ENCODE measurements around the gene DLD.
"Not testable (repeated sequence)": the region's sequence is repeated elsewhere in the genome, so short reads cannot be mapped to it uniquely, and the experiment has no call there.

Gene DLD

GRCh38 chr7:107874605-107875446 lies 16.2 kb upstream of the DLD start:
- DNase-seq (ENCODE audit: low spot score): peak; percentile 48

- no peak for DNase-seq (ENCODE audit: low spot score)
Measured at GRCh38 chr7:107876916-107877315, 14.1 kb upstream of the DLD start.

GRCh38 chr7:107877731-107878382 lies 13.1 kb upstream of the DLD start:
- DNase-seq (ENCODE audit: low spot score): no peak

- DNase-seq (ENCODE audit: low spot score): no peak
Measured at GRCh38 chr7:107878636-107879035, 12.3 kb upstream of the DLD start.

- DNase-seq (ENCODE audit: low spot score): peak; percentile 55
Measured at GRCh38 chr7:107879400-107880035, 11.5 kb upstream of the DLD start.

- DNase-seq (ENCODE audit: low spot score): no peak
Measured at GRCh38 chr7:107882766-107883165, 8.2 kb upstream of the DLD start.

- no peak for DNase-seq (ENCODE audit: low spot score)
Measured at GRCh38 chr7:107884066-107884818, 6.7 kb upstream of the DLD start.

GRCh38 chr7:107887827-107888226 lies 3.2 kb upstream of the DLD start:
- not testable (repeated sequence) for DNase-seq (ENCODE audit: low spot score)

GRCh38 chr7:107889992-107890391 lies 991 bp upstream of the DLD start:
- DNase-seq (ENCODE audit: low spot score): no peak

- no peak for DNase-seq (ENCODE audit: low spot score)
Measured at GRCh38 chr7:107890493-107890961, 456 bp upstream of the DLD start.

- DNase-seq (ENCODE audit: low spot score): peak; percentile 12
Measured at GRCh38 chr7:107891636-107892366, 818 bp downstream of the DLD start.

GRCh38 chr7:107892367-107892741 lies 1.4 kb downstream of the DLD start:
- DNase-seq (ENCODE audit: low spot score): not testable (repeated sequence)

- no peak for DNase-seq (ENCODE audit: low spot score)
Measured at GRCh38 chr7:107898997-107899594, 8.1 kb downstream of the DLD start.

GRCh38 chr7:107900496-107901015 lies 9.6 kb downstream of the DLD start:
- no peak for DNase-seq (ENCODE audit: low spot score)

GRCh38 chr7:107902381-107902780 lies 11.4 kb downstream of the DLD start:
- no peak for DNase-seq (ENCODE audit: low spot score)

GRCh38 chr7:107907790-107908189 lies 16.8 kb downstream of the DLD start:
- DNase-seq (ENCODE audit: low spot score): no peak

- DNase-seq (ENCODE audit: low spot score): no peak
Measured at GRCh38 chr7:107909445-107909844, 18.5 kb downstream of the DLD start.

- no peak for DNase-seq (ENCODE audit: low spot score)
Measured at GRCh38 chr7:107911981-107912380, 21.0 kb downstream of the DLD start.

GRCh38 chr7:107913851-107914250 lies 22.9 kb downstream of the DLD start:
- no peak for DNase-seq (ENCODE audit: low spot score)

GRCh38 chr7:107914831-107915230 lies 23.8 kb downstream of the DLD start:
- DNase-seq (ENCODE audit: low spot score): no peak

GRCh38 chr7:107915541-107915940 lies 24.6 kb downstream of the DLD start:
- DNase-seq (ENCODE audit: low spot score): no peak

Data from CD4-positive, alpha-beta T cell treated with Interleukin-6 at 100 ng/mL for 8 hours (primary cell).